PFSK-1 (cell line): ENCODE results near the gene PACS2.

Source experiments
- POLR2AphosphoS5 ChIP-seq: IDR thresholded peaks from 2 replicates; pipeline ENCODE4 v1.6.1; 2012; ENCODE audit warnings: low read depth, mild to moderate bottlenecking, control low read depth, low read length, moderate library complexity
- TF ChIP-seq, protein P1 (sequence below), 2 experiments: IDR thresholded peaks; 2 replicates each; pipeline versions ENCODE4 v1.6.1 to v1.8.0; 2011 to 2012; ENCODE audit warnings: low read depth in 2 of 2, low read length in 2 of 2, control low read depth in 1 of 2, inconsistent platforms in 1 of 2, mild to moderate bottlenecking in 1 of 2, moderate library complexity in 1 of 2; ENCODE audit not compliant: insufficient read depth in 1 of 2

DNA sequence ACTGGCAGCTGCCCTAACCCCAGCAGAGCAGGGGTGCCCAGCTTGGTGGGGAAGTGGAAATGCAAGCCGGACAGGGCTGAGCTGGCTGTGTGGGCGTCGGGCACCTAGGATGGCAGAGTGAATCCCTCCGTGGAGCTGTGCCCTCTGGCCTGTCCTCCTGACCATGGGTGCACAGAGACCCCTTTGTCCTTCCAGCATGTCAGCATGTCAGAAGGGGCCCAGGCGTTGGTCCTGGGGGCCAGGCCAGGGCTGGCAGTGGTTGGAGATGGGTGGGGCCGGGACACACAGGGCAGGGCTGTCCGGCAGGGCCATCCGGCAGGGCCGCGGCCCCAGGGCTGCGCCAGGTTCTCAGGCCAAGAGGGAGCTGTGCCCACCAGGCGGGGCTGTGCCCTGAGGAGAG lies 75.0 kb downstream of the PACS2 start:
- TF ChIP-seq POLR2AphosphoS5, result no peak
- TF ChIP-seq, protein P1, sequence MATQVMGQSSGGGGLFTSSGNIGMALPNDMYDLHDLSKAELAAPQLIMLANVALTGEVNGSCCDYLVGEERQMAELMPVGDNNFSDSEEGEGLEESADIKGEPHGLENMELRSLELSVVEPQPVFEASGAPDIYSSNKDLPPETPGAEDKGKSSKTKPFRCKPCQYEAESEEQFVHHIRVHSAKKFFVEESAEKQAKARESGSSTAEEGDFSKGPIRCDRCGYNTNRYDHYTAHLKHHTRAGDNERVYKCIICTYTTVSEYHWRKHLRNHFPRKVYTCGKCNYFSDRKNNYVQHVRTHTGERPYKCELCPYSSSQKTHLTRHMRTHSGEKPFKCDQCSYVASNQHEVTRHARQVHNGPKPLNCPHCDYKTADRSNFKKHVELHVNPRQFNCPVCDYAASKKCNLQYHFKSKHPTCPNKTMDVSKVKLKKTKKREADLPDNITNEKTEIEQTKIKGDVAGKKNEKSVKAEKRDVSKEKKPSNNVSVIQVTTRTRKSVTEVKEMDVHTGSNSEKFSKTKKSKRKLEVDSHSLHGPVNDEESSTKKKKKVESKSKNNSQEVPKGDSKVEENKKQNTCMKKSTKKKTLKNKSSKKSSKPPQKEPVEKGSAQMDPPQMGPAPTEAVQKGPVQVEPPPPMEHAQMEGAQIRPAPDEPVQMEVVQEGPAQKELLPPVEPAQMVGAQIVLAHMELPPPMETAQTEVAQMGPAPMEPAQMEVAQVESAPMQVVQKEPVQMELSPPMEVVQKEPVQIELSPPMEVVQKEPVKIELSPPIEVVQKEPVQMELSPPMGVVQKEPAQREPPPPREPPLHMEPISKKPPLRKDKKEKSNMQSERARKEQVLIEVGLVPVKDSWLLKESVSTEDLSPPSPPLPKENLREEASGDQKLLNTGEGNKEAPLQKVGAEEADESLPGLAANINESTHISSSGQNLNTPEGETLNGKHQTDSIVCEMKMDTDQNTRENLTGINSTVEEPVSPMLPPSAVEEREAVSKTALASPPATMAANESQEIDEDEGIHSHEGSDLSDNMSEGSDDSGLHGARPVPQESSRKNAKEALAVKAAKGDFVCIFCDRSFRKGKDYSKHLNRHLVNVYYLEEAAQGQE (IDR thresholded peaks at IDR 0.05; ENCODE audit: insufficient read depth in 1 of 2, low read depth in 2 of 2, low read length in 2 of 2), result no peak
